ENCODE data around the gene PSTPIP2. TPM values are rescaled to one million over a fixed set of nuclear protein-coding genes. Genes with fewer than 3 reads are reported as not detected.

The PSTPIP2 gene
- polyA plus RNA-seq, 2 of the 4 experiments (the other 2 are of a cell fraction), result 0.10 to 0.19 TPM

DNA sequence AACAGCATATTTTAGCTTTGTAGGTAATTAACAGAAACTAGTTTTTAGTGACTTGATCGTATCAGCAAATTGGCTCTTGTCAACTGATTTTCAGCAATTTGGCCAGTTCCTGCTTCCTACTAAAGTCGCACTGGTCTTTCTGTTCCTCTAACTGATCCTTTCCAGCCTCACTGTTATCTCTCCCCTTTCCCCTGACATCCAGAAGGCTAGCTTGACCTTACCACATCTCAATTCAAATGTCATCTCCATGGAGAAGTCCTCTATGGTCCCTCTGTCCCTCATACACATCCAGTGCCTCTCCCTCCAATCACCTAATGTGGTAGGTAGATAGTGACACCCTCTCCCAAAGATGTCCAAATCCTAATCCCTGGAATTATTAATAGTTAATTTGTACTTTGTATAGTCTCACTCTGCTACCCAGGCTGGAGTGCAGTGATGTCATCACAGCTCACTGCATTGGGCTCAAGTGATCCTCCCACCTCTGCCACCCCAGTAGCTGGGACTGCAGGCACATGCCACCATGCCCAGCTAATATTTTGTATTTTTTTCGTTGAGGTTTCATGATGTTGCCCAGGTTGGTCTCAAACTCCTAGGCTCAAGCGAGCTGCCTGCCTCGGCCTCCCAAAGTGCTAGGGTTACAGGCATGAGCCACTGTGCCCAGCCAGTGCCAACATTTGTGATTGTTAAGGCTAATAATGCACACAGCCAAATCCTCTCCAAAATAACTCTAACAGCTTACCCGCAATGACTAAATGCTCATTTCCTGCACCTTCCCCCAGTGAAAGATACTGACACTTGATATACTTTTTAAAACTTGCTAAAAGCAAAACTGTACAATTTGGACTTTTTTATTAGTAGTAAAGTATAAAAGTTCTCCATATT lies 16.9 kb downstream of the PSTPIP2 start:
- no peak for TF ChIP-seq JUNB (IDR thresholded peaks at IDR 0.05)
- TF ChIP-seq KDM1A (IDR thresholded peaks at IDR 0.05; ENCODE audit: low read depth), result no peak
- no peak for TF ChIP-seq ELK1 (IDR thresholded peaks at IDR 0.05; ENCODE audit: low read depth, low read length)
- no peak for TF ChIP-seq PBX3 (IDR thresholded peaks at IDR 0.05)
- no peak for TF ChIP-seq HOXB13 (CRISPR knock-in tag; IDR thresholded peaks at IDR 0.05; ENCODE audit: low read depth)
- TF ChIP-seq POLR2A (IDR thresholded peaks at IDR 0.05; ENCODE audit: low read length), result no peak
- no peak for TF ChIP-seq MAZ (IDR thresholded peaks at IDR 0.05; ENCODE audit: borderline replicate concordance, low read depth, low read length)
- TF ChIP-seq RNF2 (IDR thresholded peaks at IDR 0.05; ENCODE audit: borderline replicate concordance, low read depth), result no peak
- no peak for TF ChIP-seq RFX5 (IDR thresholded peaks at IDR 0.05)
- no peak for TF ChIP-seq HOXB5 (CRISPR knock-in tag; IDR thresholded peaks at IDR 0.05)
- TF ChIP-seq, protein P1, sequence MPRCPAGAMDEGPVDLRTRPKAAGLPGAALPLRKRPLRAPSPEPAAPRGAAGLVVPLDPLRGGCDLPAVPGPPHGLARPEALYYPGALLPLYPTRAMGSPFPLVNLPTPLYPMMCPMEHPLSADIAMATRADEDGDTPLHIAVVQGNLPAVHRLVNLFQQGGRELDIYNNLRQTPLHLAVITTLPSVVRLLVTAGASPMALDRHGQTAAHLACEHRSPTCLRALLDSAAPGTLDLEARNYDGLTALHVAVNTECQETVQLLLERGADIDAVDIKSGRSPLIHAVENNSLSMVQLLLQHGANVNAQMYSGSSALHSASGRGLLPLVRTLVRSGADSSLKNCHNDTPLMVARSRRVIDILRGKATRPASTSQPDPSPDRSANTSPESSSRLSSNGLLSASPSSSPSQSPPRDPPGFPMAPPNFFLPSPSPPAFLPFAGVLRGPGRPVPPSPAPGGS (IDR thresholded peaks at IDR 0.05), result no peak
- no peak for TF ChIP-seq ZC3H11A (IDR thresholded peaks at IDR 0.05)
- no peak for TF ChIP-seq GATA3 (IDR thresholded peaks at IDR 0.05; ENCODE audit: borderline replicate concordance)
- TF ChIP-seq HDAC2 (IDR thresholded peaks at IDR 0.05), result no peak
- TF ChIP-seq JUN (IDR thresholded peaks at IDR 0.05), result no peak
- no peak for TF ChIP-seq CHD2 (IDR thresholded peaks at IDR 0.05; ENCODE audit: low read length, partially characterized antibody)
- no peak for TF ChIP-seq KDM5A (IDR thresholded peaks at IDR 0.05)
- no peak for TF ChIP-seq PHF8 (IDR thresholded peaks at IDR 0.05; ENCODE audit: borderline replicate concordance, low read depth)
- no peak for TF ChIP-seq FOSB (CRISPR knock-in tag; IDR thresholded peaks at IDR 0.05)
- TF ChIP-seq NR3C1 (IDR thresholded peaks at IDR 0.05), result no peak
- ChIA-PET CTCF (interaction anchor here (0.5 to 1.8 kb wide), 2 partner anchors 19 to 144 kb away, joined by 3 to 7 read pairs; no protein-coding TSS in a partner anchor), POLR2A (no interaction called here)
- WGBS (ENCODE audit: missing lambda C conversion rate), result 59% methylated on average over 6 of the region's 6 CpGs
- no peaks in the 10 kb centered on the region for H3K4me1 ChIP-seq
- no peak overlapping the region for H3K27ac ChIP-seq
- DNase-seq (ENCODE audit: low read depth in 1 of 2, low spot score in 1 of 2), result no peak
- no peaks in the 10 kb centered on the region for H3K9me3 ChIP-seq
- H3K4me2 ChIP-seq, result no peak overlapping the region
- no peak for FAIRE-seq
- ATAC-seq, result no peak
- no peak overlapping the region for H3K4me3 ChIP-seq

DNA sequence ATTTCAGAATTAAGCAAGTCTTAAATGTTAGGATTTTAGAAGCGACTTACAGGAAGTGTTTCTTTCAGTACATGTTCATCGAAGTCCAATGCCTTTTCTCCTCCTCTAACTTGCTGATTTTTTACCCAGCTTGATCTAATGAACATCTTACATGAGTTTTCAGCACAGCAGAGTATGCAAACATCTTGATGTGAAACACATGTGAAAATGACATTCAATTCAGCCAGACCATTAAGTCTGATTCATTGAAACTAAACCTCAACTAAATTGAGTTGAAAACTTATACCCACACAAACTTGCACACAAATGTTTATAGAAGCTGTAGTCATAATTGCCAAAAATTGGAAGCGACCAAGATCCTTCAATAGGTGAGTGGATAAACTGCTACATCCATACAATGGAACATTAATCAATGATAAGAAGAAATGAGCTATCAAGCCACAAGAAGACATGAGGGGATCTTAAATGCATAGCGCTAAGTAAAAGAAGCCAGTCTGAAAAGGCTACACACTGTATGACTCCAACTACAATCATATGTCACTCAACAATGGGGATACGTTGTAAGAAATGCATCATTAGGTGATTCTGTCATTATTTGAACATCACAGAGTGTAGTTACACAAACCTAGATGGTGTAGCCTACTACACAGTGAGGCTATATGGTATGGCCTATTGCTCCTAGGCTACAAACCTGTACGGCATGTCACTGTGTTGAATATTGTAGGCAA lies 18.5 kb downstream of the PSTPIP2 start:
- no peak for TF ChIP-seq RFX5 (IDR thresholded peaks at IDR 0.05)
- no peak overlapping the region for H3K27ac ChIP-seq
- H3K4me3 ChIP-seq, result no peak overlapping the region
- ATAC-seq (no peak), FAIRE-seq (no peak), DNase-seq (ENCODE audit: low read depth in 1 of 2, low spot score in 1 of 2) (no peak)
- WGBS (ENCODE audit: missing lambda C conversion rate), result 59% methylated on average over 6 of the region's 6 CpGs
- H3K4me2 ChIP-seq, result no peak overlapping the region
- ChIA-PET POLR2A (no interaction called here), CTCF (interaction anchor here (0.7 kb wide), 1 partner anchor 273 kb away, joined by 3 read pairs; no protein-coding TSS in a partner anchor)
- H3K4me1 ChIP-seq, result no peaks in the 10 kb centered on the region
- H3K9me3 ChIP-seq, result no peaks in the 10 kb centered on the region
